A549 (cell line): Measurements from ENCODE around the gene RIMBP2.

Experiments
- BHLHE40 ChIP-seq: IDR thresholded peaks from 2 replicates; pipeline ENCODE4 v1.6.1; 2012; ENCODE audit warnings: low read depth, low read length, inconsistent platforms
- CEBPB ChIP-seq, 2 experiments: fragments of >200 bp in 1 of 2; sonication (Bioruptor Twin) in 1 of 2; formaldehyde crosslinking in 1 of 2; IDR thresholded peaks; 2 replicates each; pipeline ENCODE4 v1.6.1; 2012 to 2016
- CHD4 ChIP-seq: fragments of 200-600 bp; sonication (generic); IDR thresholded peaks from 2 replicates; pipeline ENCODE4 v1.6.1; 2016; ENCODE audit warnings: antibody characterized with exemption, mild to moderate bottlenecking, borderline replicate concordance
- EHF ChIP-seq: fragments of 250-450 bp; sonication (Bioruptor Pico); IDR thresholded peaks from 2 replicates; pipeline ENCODE4 v1.5.0; 2020; ENCODE audit warnings: mild to moderate bottlenecking
- ESRRA ChIP-seq: fragments of 150-350 bp; IDR thresholded peaks from 2 replicates; pipeline ENCODE4 v1.6.1; 2014; ENCODE audit warnings: mild to moderate bottlenecking, low read length, borderline replicate concordance
- POLR2A ChIP-seq: IDR thresholded peaks from 2 replicates; pipeline ENCODE4 v1.6.1; 2012; ENCODE audit warnings: mild to moderate bottlenecking, low read length
- RAD21 ChIP-seq, 2 experiments: fragments of >200 bp in 1 of 2; sonication (Bioruptor Twin) in 1 of 2; formaldehyde crosslinking in 1 of 2; IDR thresholded peaks in 1 of 2; conservative IDR thresholded peaks in 1 of 2; 2 replicates in 1 of 2; 3 replicates in 1 of 2; pipeline ENCODE4 v1.6.1; 2012 to 2018; ENCODE audit warnings: inconsistent platforms in 1 of 2
- TP53 ChIP-seq: fragments of 250-450 bp; sonication (Bioruptor Pico); IDR thresholded peaks from 2 replicates; pipeline ENCODE4 v1.5.0; 2021; ENCODE audit warnings: mild to moderate bottlenecking, moderate library complexity
- TF ChIP-seq, protein P1 (sequence below): fragments of >200 bp; sonication (Bioruptor Twin); formaldehyde crosslinking; IDR thresholded peaks from 3 replicates; pipeline ENCODE4 v1.5.1; 2016

DNA sequence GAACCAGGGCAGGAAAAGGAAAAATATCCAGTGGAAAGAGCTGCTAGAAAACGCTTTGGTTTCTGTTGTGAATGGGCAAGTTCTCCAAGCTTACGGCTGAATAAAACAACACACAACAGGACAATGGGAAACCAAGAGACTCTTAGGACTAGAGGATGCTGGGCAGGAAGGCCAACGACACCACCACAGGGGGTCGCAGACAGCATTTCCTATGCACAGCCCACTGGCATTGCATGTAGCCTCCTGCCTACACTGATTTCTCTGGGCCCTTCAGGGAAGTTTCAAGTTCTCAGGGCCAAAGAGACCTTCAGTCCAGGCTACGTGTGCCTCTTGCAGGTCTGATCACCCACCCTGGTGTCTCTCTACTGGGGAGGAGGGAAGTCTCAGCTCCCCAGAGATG lies 108.0 kb downstream of the RIMBP2 start:
- no peak for TF ChIP-seq EHF (CRISPR knock-in tag)
- TF ChIP-seq RAD21 (conservative IDR thresholded peaks at IDR 0.05 in 1 of 2, IDR thresholded peaks at IDR 0.05 in 1 of 2) = no peak
- TF ChIP-seq, protein P1, sequence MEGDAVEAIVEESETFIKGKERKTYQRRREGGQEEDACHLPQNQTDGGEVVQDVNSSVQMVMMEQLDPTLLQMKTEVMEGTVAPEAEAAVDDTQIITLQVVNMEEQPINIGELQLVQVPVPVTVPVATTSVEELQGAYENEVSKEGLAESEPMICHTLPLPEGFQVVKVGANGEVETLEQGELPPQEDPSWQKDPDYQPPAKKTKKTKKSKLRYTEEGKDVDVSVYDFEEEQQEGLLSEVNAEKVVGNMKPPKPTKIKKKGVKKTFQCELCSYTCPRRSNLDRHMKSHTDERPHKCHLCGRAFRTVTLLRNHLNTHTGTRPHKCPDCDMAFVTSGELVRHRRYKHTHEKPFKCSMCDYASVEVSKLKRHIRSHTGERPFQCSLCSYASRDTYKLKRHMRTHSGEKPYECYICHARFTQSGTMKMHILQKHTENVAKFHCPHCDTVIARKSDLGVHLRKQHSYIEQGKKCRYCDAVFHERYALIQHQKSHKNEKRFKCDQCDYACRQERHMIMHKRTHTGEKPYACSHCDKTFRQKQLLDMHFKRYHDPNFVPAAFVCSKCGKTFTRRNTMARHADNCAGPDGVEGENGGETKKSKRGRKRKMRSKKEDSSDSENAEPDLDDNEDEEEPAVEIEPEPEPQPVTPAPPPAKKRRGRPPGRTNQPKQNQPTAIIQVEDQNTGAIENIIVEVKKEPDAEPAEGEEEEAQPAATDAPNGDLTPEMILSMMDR = no peak
- TF ChIP-seq POLR2A = no peak
- TF ChIP-seq TP53 = no peak
- no peak for TF ChIP-seq ESRRA
- no peak for TF ChIP-seq CHD4
- TF ChIP-seq CEBPB (IDR thresholded peaks at IDR 0.05) = no peak
- TF ChIP-seq BHLHE40 = no peak
